HG02678 (cell line): ENCODE results near the gene HECA.
"Not testable (repeated sequence)": the region's sequence is repeated elsewhere in the genome, so short reads cannot be mapped to it uniquely, and the experiment has no call there.

ENCODE experiments used
- ATAC-seq: cut with Tn5 transposase; IDR thresholded peaks from one replicate; pipeline ENCODE4 v1.9.1; 2021; ENCODE audit warnings: mild to moderate bottlenecking, moderate library complexity; ENCODE audit not compliant: unreplicated experiment

Gene HECA

DNA sequence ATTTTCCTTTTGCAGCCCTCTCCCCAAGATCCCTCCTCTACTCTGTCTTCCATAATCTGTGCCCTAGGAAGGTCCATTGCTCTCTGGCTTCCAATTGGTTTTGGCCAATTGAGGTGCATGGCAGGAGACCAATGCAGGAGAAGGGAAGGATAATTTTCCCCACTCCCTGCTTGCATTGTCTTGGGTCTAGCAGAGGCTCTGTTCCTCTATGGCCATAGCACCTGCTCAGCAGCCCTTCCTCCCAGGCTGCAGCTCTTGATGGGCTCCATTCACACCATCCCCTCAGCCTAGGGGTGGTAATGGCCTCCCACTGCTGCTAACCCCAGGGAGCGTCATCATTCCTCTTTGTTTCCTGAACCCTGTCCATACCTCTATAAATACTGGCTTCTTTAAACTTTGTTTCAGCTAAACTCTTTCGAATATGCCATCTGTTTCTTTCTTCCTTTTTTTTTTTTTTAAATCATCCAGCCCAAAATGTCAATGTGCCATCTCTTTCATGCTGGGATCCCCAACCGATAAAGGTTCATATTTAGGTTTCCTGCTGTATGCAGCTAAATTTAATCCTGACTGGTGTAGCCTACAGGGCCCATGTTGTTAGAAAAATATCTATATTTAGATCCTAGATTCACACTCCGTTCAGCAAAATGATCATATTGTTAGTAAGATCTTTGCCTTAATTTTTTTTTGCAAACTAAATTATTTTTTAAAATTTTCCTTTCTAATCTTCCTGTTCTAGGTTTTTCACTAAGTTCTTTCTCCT lies 63.8 kb downstream of the HECA start:
- no peak for ATAC-seq

GRCh38 chr6:139201378-139201777 lies 66.5 kb downstream of the HECA start:
- ATAC-seq = no peak

- no peak for ATAC-seq
Observed at GRCh38 chr6:139204978-139205377, 70.1 kb downstream of the HECA start.

DNA sequence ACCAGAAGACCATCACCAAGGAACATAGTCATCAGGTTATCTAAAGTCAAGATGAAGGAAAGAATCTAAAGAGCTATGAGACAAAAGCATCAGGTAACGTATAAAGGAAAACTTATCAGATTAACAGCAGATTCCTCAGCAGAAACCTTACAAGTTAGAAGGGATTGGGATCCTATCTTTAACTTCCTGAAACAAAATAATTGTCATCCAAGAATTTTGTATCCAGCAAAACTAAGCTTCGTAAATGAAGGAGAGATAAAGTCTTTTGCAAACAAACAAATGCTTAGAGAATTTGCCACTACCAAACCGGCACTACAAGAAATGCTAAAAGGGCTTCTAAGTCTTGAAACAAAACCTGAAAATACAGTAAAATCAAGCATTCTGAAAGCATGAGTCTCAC lies 71.0 kb downstream of the HECA start:
- ATAC-seq = no peak

DNA sequence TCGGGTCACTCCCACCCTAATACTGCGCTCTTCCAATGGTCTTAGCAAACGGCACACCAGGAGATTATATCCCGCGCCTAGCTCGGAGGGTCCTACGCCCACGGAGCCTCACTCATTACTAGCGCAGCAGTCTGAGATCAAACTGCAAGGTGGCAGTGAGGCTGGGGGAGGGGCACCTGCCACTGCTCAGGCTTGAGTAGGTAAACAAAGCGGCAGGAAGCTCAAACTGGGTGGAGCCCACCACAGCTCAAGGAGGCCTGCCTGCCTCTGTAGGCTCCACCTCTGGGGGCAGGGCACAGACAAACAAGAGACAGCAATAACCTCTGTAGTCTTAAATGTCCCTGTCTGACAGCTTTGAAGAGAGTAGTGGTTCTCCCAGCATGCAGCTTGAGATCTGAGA lies 75.9 kb downstream of the HECA start:
- ATAC-seq = not testable (repeated sequence)

DNA sequence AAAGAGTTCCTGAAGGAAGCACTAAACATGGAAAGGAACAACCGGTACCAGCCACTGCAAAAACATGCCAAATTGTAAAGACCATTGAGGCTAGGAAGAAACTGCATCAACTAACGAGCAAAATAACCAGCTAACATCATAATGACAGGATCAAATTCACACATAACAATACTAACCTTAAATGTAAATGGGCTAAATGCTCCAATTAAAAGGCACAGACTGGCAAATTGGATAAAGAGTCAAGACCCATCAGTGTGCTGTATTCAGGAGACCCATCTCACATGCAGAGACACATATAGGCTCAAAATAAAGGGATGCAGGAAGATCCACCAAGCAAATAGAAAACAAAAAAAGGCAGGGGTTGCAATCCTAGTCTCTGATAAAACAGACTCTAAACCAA lies 77.6 kb downstream of the HECA start:
- not testable (repeated sequence) for ATAC-seq

DNA sequence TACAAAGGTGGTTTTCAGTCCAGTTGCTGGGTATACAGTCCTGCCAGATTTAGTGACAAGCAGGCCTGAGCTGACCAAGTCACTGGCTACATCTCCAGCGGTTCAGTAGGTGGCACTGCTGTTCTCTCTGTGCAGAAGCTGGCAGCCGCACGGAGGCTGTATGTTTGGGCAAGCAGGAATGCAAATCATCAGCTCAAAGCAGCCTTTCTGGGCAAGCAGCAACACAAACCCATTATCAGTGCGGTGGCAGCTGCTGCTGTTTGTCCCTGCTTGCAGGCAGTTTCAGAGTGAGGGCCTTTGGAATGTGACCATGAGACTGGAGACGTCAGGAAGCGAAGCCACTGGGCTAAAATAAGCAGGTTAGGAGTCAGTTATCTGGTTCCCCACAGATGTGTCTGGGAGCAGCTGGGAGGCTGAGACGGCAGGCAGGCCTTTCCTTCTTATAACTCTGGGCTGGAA lies 84.4 kb downstream of the HECA start:
- peak; percentile 100 for ATAC-seq

DNA sequence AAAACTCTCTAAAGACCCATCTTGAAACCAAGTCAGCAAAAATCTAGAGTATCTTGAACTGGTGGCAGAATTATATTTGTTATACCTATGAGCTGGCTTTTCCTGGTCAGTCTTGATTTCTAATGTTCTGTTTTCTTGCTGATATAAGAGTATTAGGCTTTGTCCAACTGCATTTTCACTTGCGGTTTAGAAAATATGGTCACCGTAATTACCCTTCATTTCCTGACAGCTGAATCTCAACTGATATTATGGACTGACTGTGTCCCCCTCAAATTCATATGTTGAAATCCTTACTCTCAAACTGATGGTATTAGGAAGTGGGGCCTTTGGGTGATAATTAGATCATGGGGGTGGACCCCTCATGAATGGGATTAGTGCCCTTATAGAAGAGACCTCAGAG lies 84.9 kb downstream of the HECA start:
- ATAC-seq = no peak

DNA sequence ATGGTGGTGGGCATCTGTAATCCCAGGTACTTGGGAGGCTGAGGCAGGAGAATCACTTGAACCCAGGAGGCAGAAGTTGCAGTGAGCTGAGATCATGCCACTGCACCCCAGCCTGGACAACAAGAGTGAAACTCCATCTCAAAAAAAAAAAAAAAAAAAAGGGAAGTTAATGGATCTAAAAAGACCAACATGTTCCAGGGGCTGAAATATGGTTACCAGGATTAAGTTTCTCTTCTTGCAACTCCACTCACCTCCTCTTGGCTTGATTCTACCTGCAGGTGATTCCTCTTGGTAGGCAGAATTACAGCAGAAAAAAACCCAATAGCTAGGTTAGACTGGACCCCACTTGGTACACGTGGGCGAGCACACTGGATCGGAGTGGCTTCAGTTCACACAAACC lies 93.5 kb downstream of the HECA start:
- not testable (repeated sequence) for ATAC-seq
